Measurements from ENCODE around the gene GLT8D1.

Gene GLT8D1

DNA sequence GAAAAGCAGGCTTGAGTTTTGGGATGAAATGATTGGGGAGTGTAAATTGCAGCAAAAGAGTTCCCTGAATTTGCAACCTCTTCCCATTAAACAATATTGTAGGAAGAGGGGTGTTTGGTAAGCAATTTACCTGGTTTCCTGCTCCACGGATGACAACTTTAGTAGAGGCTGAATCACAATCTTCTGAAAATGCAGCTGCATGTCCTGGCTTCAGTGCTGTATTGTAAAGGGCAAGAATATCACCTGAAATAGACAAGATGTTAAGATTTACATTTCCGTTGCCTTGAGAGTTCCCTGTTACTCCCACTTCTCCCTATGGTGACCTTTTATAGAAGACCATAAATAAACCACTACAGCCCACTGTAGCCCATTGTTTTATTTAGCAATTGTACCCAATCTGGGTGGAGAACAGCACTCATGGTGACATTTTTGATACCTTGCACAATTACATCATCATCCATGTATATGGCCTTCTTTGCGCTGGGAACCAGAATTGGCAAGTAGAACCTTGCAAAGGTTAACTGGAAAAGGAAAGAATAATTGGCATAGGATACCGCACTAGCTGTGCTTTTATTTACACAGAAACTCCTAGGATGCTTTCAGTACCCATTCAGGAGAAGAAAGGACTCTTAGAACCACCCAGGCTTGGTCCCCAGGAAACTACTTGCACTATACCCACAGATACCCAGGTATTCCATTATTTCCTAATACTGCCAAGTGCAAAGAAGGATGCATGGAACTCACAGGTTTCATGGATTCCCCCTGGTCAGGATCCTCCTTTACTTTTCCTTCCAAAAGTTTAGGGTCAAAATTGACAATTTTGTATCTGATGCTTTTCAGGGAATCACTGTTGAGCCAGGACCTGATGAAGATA, 9.6 kb downstream of the GLT8D1 start:
- DNase-seq (ENCODE audit: low spot score): no peak
- no peaks in the 10 kb centered on the region for H3K27me3 ChIP-seq (ENCODE audit: control insufficient read depth in 3 of 3, insufficient read depth in 3 of 3, low read depth in 1 of 3, low read length in 3 of 3)
- WGBS, 2 donors (ENCODE audit: extremely low coverage in 2 of 2, insufficient read length in 2 of 2, insufficient replicate concordance in 1 of 2): no CpG with 5 or more reads among the region's 4 CpGs
- H3K23ac ChIP-seq (ENCODE audit: low read depth, low read length, poor library complexity): no peak overlapping the region
- no peak overlapping the region for H2AK5ac ChIP-seq (ENCODE audit: low read depth, low read length)
- H3K4ac ChIP-seq (ENCODE audit: low read length): no peak overlapping the region
- no peak overlapping the region for H3K27ac ChIP-seq (replicated peaks; ENCODE audit: low read length)
- no peak overlapping the region for H3K9ac ChIP-seq (ENCODE audit: low read depth, low read length, poor library complexity)
- H3K14ac ChIP-seq (ENCODE audit: low read length): no peak overlapping the region
- H4K8ac ChIP-seq (ENCODE audit: low read depth, low read length): no peak overlapping the region
- no peaks in the 10 kb centered on the region for H3K79me1 ChIP-seq (ENCODE audit: low read depth, low read length)
- H3K4me3 ChIP-seq (ENCODE audit: low read length in 2 of 2): no peak overlapping the region
- no peak overlapping the region for H2BK12ac ChIP-seq (ENCODE audit: low read length)
- H3K36me3 ChIP-seq (replicated peaks in 1 of 2; ENCODE audit: control insufficient read depth in 2 of 2, insufficient read depth in 2 of 2, low read length in 2 of 2): peaks cover 34 to 89% of the 10 kb centered on the region in 2 donors
- no peak overlapping the region for H2BK5ac ChIP-seq (ENCODE audit: low read length)
- no peak overlapping the region for H3K4me2 ChIP-seq (ENCODE audit: insufficient read depth, low read length, poor library complexity, severe bottlenecking)
- no peaks in the 10 kb centered on the region for H3K9me3 ChIP-seq (replicated peaks in 1 of 2; ENCODE audit: control insufficient read depth in 2 of 2, insufficient read depth in 1 of 2, low read depth in 1 of 2, low read length in 2 of 2)
- H4K91ac ChIP-seq (ENCODE audit: low read depth, low read length, poor library complexity): no peak overlapping the region
- no peaks in the 10 kb centered on the region for H3K4me1 ChIP-seq (ENCODE audit: control insufficient read depth in 2 of 2, insufficient read depth in 1 of 2, low read depth in 1 of 2, low read length in 2 of 2)
- H2BK15ac ChIP-seq (ENCODE audit: low read length): no peak overlapping the region
- no peak overlapping the region for H2AFZ ChIP-seq (ENCODE audit: low read length)
- H2BK120ac ChIP-seq (ENCODE audit: low read depth, low read length): no peak overlapping the region
- H3K18ac ChIP-seq (ENCODE audit: low read length): no peak overlapping the region

DNA sequence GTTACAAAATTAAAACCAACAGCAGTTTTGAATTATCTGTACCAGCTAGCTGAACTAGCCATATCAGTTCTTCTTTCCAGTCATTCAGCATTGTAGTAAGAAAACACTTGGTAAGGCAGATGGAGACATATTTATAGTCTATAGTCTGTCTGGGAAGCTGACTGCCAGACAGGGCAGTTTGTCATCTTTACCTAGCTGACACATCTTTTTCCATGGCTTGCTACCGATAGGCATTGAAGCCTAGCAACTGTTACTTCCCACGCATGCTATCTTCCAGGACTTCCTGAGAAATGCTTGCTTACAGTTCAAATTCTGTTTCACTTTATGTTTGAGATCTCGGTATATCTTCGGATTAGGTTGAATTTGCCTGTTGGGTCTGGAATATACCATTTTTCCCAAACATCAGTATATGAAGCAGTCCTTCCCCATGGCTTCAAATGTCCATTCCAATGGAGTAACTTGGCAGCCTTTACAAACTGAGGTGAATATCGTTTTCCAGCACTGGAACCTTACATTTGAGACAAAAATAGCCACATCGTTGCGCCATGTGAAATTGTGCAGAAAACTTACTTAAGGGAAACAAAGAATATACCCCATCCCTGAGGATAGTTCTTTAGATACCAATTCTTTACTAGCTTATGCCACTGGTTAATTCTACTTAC, 10.9 kb downstream of the GLT8D1 start:
- no peak for DNase-seq (ENCODE audit: low spot score)
- H2BK120ac ChIP-seq (ENCODE audit: low read depth, low read length): no peak overlapping the region
- H2BK12ac ChIP-seq (ENCODE audit: low read length): no peak overlapping the region
- H3K4me2 ChIP-seq (ENCODE audit: insufficient read depth, low read length, poor library complexity, severe bottlenecking): no peak overlapping the region
- no peaks in the 10 kb centered on the region for H3K4me1 ChIP-seq (ENCODE audit: control insufficient read depth in 2 of 2, insufficient read depth in 1 of 2, low read depth in 1 of 2, low read length in 2 of 2)
- no peak overlapping the region for H3K23ac ChIP-seq (ENCODE audit: low read depth, low read length, poor library complexity)
- no peak overlapping the region for H3K4me3 ChIP-seq (ENCODE audit: low read length in 2 of 2)
- H3K36me3 ChIP-seq (replicated peaks in 1 of 2; ENCODE audit: control insufficient read depth in 2 of 2, insufficient read depth in 2 of 2, low read length in 2 of 2): peaks cover 43 to 95% of the 10 kb centered on the region in 2 donors
- H2BK15ac ChIP-seq (ENCODE audit: low read length): no peak overlapping the region
- no peaks in the 10 kb centered on the region for H3K79me1 ChIP-seq (ENCODE audit: low read depth, low read length)
- no peaks in the 10 kb centered on the region for H3K9me3 ChIP-seq (replicated peaks in 1 of 2; ENCODE audit: control insufficient read depth in 2 of 2, insufficient read depth in 1 of 2, low read depth in 1 of 2, low read length in 2 of 2)
- H3K18ac ChIP-seq (ENCODE audit: low read length): no peak overlapping the region
- no peak overlapping the region for H2AK5ac ChIP-seq (ENCODE audit: low read depth, low read length)
- H2BK5ac ChIP-seq (ENCODE audit: low read length): no peak overlapping the region
- no peaks in the 10 kb centered on the region for H3K27me3 ChIP-seq (ENCODE audit: control insufficient read depth in 3 of 3, insufficient read depth in 3 of 3, low read depth in 1 of 3, low read length in 3 of 3)
- H3K27ac ChIP-seq (replicated peaks; ENCODE audit: low read length): no peak overlapping the region
- no peak overlapping the region for H3K9ac ChIP-seq (ENCODE audit: low read depth, low read length, poor library complexity)
- no peak overlapping the region for H3K4ac ChIP-seq (ENCODE audit: low read length)
- H4K8ac ChIP-seq (ENCODE audit: low read depth, low read length): no peak overlapping the region
- H2AFZ ChIP-seq (ENCODE audit: low read length): no peak overlapping the region
- no CpG with 5 or more reads among the region's 7 CpGs for WGBS, 2 donors (ENCODE audit: extremely low coverage in 2 of 2, insufficient read length in 2 of 2, insufficient replicate concordance in 1 of 2)
- no peak overlapping the region for H4K91ac ChIP-seq (ENCODE audit: low read depth, low read length, poor library complexity)
- no peak overlapping the region for H3K14ac ChIP-seq (ENCODE audit: low read length)

DNA sequence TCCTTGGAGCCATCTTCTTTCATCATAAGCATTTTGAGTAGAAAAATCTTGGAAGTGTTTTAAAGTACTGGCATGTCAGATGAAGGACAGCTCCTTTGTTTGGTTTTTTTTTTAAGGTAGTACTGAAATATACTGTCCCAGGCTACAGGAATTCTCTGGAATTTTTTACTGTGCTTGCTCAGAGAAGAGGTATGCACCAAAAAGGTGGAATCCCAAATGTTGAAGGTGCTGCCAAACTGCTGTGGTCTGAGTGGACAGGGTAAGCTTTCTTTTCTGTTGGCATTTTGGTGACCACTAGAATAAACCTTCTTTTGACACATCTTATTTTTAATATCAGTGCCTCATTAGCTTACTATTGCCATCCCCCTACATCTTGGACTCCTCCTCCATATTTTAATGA, 12.5 kb downstream of the GLT8D1 start:
- Histone ChIP-seq H3K14ac (ENCODE audit: low read length) (no peak overlapping the region), H3K9me3 (replicated peaks in 1 of 2; ENCODE audit: control insufficient read depth in 2 of 2, insufficient read depth in 1 of 2, low read depth in 1 of 2, low read length in 2 of 2) (no peaks in the 10 kb centered on the region), H4K8ac (ENCODE audit: low read depth, low read length) (no peak overlapping the region), H3K36me3 (replicated peaks in 1 of 2; ENCODE audit: control insufficient read depth in 2 of 2, insufficient read depth in 2 of 2, low read length in 2 of 2) (peaks cover 55 to 98% of the 10 kb centered on the region in 2 donors), H3K79me1 (ENCODE audit: low read depth, low read length) (no peaks in the 10 kb centered on the region), H2AFZ (ENCODE audit: low read length) (no peak overlapping the region), H3K27ac (replicated peaks; ENCODE audit: low read length) (no peak overlapping the region), H3K18ac (ENCODE audit: low read length) (no peak overlapping the region), H3K27me3 (ENCODE audit: control insufficient read depth in 3 of 3, insufficient read depth in 3 of 3, low read depth in 1 of 3, low read length in 3 of 3) (no peaks in the 10 kb centered on the region), H3K4me1 (ENCODE audit: control insufficient read depth in 2 of 2, insufficient read depth in 1 of 2, low read depth in 1 of 2, low read length in 2 of 2) (no peaks in the 10 kb centered on the region), H2AK5ac (ENCODE audit: low read depth, low read length) (no peak overlapping the region), H2BK12ac (ENCODE audit: low read length) (no peak overlapping the region), H2BK5ac (ENCODE audit: low read length) (no peak overlapping the region), H3K4me3 (ENCODE audit: low read length in 2 of 2) (no peak overlapping the region), H4K91ac (ENCODE audit: low read depth, low read length, poor library complexity) (no peak overlapping the region), H3K4ac (ENCODE audit: low read length) (no peak overlapping the region), H3K4me2 (ENCODE audit: insufficient read depth, low read length, poor library complexity, severe bottlenecking) (no peak overlapping the region), H2BK15ac (ENCODE audit: low read length) (no peak overlapping the region), H3K9ac (ENCODE audit: low read depth, low read length, poor library complexity) (no peak overlapping the region), H2BK120ac (ENCODE audit: low read depth, low read length) (no peak overlapping the region), H3K23ac (ENCODE audit: low read depth, low read length, poor library complexity) (no peak overlapping the region)
- no peak for DNase-seq (ENCODE audit: low spot score)

DNA sequence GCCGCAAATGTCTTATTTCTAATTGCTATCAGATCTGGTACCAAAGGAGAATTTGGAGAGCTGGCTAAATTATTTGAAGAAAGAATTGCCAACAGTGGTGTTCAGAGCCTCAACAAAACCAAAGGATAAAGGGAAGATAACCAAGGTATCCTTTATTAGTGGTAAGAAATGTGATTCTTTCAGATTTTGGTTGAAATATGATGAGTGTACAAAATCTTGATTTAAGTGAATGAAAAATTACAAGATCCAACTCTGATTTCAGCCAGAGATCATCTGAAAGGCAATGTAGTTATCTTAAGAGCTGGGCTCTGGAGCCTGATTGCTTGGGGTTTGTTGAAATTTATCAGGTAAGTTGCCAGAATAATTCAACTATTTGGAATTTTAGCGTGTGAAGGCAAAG, 15.0 kb downstream of the GLT8D1 start:
- Histone ChIP-seq H3K79me1 (ENCODE audit: low read depth, low read length) (no peaks in the 10 kb centered on the region), H2AFZ (ENCODE audit: low read length) (no peak overlapping the region), H3K4me1 (ENCODE audit: control insufficient read depth in 2 of 2, insufficient read depth in 1 of 2, low read depth in 1 of 2, low read length in 2 of 2) (peaks cover 2 to 5% of the 10 kb centered on the region in 2 donors), H4K8ac (ENCODE audit: low read depth, low read length) (no peak overlapping the region), H3K4me2 (ENCODE audit: insufficient read depth, low read length, poor library complexity, severe bottlenecking) (no peak overlapping the region), H3K18ac (ENCODE audit: low read length) (no peak overlapping the region), H3K27me3 (ENCODE audit: control insufficient read depth in 3 of 3, insufficient read depth in 3 of 3, low read depth in 1 of 3, low read length in 3 of 3) (no peaks in the 10 kb centered on the region), H3K36me3 (replicated peaks in 1 of 2; ENCODE audit: control insufficient read depth in 2 of 2, insufficient read depth in 2 of 2, low read length in 2 of 2) (peaks cover 47 to 89% of the 10 kb centered on the region in 2 donors), H2BK120ac (ENCODE audit: low read depth, low read length) (no peak overlapping the region), H2BK15ac (ENCODE audit: low read length) (no peak overlapping the region), H3K4me3 (ENCODE audit: low read length in 2 of 2) (no peak overlapping the region), H2BK5ac (ENCODE audit: low read length) (no peak overlapping the region), H4K91ac (ENCODE audit: low read depth, low read length, poor library complexity) (no peak overlapping the region), H3K27ac (replicated peaks; ENCODE audit: low read length) (no peak overlapping the region), H2BK12ac (ENCODE audit: low read length) (no peak overlapping the region), H3K23ac (ENCODE audit: low read depth, low read length, poor library complexity) (no peak overlapping the region), H3K9ac (ENCODE audit: low read depth, low read length, poor library complexity) (no peak overlapping the region), H3K14ac (ENCODE audit: low read length) (no peak overlapping the region), H3K9me3 (replicated peaks in 1 of 2; ENCODE audit: control insufficient read depth in 2 of 2, insufficient read depth in 1 of 2, low read depth in 1 of 2, low read length in 2 of 2) (no peaks in the 10 kb centered on the region), H2AK5ac (ENCODE audit: low read depth, low read length) (no peak overlapping the region), H3K4ac (ENCODE audit: low read length) (no peak overlapping the region)
- WGBS, 2 donors (ENCODE audit: extremely low coverage in 2 of 2, insufficient read length in 2 of 2, insufficient replicate concordance in 1 of 2): no CpG with 5 or more reads among the region's 2 CpGs
- DNase-seq (ENCODE audit: low spot score): no peak

Measured in neuronal stem cell (in vitro differentiated cells).